Epithelial cell of proximal tubule (primary cell): Measurements from ENCODE around the gene DLX4. TPM values are rescaled to one million over a fixed set of nuclear protein-coding genes. Genes with fewer than 3 reads are reported as not detected.

ENCODE experiments used
- DNase-seq: peaks from one replicate; pipeline ENCODE4 v3.0.0-alpha.2; 2011; ENCODE audit warnings: low read depth
- H3K4me3 ChIP-seq: 2 replicates; pipeline ENCODE4 v1.5.1; 2011; ENCODE audit warnings: low read depth, mild to moderate bottlenecking, low read length
- total RNA-seq: library from RNA; depleted of rRNA; stranded (reverse); fragments of >200 nt; gene quantifications from 2 replicates; pipeline ENCODE4 v1.2.3, GENCODE V29; 2015
- TF ChIP-seq, protein P1 (sequence below): conservative IDR thresholded peaks from 2 replicates; pipeline ENCODE4 v1.5.1; 2012; ENCODE audit warnings: low read depth, mild to moderate bottlenecking, low read length

DLX4 gene
- total RNA-seq, 1 donor from 2014 or later, result not detected

DNA sequence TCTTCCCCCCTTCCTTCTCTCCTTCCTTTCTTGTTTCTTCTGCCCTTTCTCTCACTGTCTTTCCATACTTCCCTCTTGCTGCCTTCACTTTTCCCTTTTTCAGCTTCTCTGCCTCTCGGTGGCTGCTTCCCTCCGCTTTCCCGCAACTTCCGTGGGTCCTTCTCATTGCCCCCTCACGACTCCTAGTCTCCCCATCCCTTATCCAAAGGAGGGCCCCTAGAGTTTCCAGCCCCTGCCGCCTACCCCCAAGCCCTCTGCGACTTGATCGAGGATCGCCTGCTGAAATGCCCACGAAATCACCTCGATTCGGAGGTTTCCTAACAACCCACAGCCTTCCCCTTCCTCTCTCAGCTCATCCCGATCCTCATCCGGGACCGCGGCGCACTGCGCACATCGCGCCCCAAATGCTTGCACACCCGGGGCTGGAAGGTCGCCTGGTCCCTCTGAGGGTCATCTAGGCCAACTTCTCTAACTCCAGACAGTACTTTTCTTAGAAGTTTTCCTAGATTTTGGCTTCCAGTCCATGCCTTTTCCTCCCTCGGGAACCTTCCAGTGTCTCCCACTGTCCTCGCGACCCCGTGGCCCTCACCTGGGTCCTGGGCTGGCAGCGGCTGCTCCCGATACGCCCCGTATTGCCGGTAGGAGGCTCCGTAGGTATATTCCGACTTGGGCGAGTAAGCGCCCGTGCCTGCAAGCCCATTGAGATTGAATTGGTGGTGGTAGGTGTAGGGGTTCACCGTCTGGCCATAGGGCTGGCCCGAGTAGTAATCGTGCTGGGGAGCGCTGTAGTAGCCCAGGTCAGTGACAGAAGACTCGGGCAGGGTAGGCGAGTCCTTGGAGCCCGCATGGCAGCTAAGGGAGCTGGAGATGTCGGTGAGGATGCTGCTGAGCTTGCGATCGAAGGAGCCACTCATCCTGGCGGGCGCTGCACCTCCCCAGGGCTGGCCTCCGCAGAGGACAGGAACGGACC lies 25.4 kb downstream of the DLX4 start:
- DNase-seq, result no peak

DNA sequence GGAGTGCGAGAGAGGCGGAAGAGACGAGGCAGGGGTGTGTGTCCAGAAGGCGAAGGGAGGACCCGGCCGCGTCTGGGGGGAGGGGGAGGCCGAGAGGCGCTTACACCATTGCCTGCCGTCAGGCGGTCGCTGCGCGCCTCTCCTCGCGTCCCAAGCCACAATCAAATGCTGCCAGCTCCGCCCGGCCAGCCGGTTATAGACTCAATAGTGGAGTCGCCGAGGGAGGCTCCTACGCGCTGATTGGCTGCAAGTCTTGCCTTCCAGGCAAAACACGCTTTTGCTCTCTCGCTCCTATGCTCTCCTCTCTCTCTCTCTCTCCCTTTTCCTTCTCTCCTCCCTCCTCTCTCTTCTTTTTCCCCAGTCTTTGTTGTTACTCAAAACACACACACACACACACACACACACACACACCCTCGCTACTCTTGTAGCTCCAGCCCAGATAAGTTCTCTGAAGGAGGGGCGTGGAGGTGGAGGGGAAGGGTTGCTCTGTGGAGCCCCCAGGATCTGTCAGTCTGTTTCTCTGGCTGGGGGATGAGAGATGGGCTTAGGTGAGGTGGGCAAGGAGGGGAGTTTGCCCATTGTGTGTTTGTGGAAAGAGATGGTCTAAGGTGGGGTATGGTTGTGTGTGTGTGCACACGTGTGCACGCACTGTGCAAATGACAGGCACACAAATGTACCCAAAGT lies 26.2 kb downstream of the DLX4 start, which contains the start of gene DLX3:
Gene DLX3, minus strand, starts transcription at position 170 of the 684 bp plus-strand sequence. CDS start 226 bp downstream, outside the sequence.
- H3K4me3 ChIP-seq, result no peak within 1 kb of the TSS
- TF ChIP-seq, protein P1, sequence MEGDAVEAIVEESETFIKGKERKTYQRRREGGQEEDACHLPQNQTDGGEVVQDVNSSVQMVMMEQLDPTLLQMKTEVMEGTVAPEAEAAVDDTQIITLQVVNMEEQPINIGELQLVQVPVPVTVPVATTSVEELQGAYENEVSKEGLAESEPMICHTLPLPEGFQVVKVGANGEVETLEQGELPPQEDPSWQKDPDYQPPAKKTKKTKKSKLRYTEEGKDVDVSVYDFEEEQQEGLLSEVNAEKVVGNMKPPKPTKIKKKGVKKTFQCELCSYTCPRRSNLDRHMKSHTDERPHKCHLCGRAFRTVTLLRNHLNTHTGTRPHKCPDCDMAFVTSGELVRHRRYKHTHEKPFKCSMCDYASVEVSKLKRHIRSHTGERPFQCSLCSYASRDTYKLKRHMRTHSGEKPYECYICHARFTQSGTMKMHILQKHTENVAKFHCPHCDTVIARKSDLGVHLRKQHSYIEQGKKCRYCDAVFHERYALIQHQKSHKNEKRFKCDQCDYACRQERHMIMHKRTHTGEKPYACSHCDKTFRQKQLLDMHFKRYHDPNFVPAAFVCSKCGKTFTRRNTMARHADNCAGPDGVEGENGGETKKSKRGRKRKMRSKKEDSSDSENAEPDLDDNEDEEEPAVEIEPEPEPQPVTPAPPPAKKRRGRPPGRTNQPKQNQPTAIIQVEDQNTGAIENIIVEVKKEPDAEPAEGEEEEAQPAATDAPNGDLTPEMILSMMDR, result no peak
- no peak for DNase-seq

More for the DNA sequence above, 25.4 kb downstream of the DLX4 start:
- TF ChIP-seq, protein P1, result no peak
- no peak overlapping the region for H3K4me3 ChIP-seq

DNA sequence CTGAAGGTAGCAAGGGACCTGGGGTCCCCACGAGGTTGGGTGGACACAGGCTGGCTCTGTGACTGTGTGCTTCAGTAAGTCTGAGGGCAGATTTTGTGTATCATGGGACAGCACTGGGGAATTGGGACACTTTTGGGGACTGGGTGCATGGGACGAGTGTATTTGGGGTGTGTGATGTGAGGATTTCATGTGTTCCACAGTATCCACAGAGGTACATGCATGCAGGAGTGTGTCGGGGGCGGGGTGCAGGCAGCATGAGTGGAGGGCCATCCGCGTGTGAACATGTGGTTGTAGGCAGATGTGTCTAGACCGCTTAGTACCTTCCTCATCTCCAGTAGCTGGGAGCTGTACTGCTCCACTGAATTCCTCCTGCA lies 27.1 kb downstream of the DLX4 start:
- no peak overlapping the region for H3K4me3 ChIP-seq
- no peak for DNase-seq
- TF ChIP-seq, protein P1, result no peak

DNA sequence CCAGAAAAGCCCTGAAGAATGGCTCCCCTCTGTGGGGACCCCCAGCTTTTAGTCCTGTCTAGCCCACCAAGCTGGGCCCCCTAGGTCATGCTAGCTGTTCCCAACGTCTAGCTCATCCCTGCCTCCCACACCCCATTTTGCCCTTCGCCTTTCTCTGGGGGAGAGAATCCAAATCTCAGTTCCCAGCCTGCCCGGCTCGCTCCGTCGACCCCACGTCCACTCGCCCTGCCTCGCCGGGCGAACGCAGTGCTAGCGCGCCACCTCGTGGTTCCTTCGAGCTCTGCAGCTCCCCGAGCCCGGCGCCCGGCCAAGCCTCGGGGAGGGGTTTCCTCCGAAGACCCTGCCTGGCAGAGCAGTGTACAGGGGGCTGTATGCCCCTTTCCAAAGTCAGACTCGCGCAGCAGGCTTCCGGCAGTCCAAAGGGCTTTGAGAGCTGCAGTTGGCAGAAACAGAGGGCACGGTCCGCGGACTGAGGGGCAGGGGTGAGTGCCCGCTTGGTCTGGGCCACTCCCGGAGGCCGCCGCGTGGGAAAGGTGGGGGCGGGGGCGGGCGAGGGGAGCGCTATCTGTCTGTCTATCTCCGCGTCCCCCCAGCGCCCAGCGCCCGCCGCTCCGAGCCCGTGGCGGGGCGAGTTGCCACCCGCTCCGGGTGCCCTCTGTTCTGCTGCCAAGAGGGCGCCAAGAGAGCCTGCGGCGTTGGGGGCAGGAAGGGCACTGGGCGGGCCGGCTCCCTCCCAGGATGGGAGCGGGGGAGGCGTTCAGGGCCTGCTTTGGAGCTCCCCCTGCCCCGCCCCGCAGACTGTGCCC lies 27.7 kb downstream of the DLX4 start:
- TF ChIP-seq, protein P1, result peak; percentile 92
- DNase-seq, result no peak
- H3K4me3 ChIP-seq, result peak overlapping the region; percentile 57

DNA sequence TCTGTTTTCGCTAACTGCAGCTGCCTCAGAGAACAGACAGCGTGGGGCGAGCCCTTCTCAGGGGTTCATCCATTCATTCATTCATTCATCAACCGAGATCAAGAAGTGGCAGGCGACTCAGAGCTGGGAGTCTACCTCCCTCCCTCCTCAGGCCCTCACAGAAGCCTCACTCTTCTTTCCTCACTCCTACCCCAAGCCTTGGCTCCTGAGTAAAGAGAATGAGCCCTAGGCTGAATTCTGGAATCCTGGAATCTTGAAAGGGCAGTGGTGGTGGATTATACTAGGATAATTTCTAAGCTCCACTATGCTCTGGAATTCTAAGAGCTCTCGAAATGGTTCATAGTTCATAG lies 28.3 kb downstream of the DLX4 start:
- peak overlapping the region; percentile 57 for H3K4me3 ChIP-seq
- TF ChIP-seq, protein P1, result no peak

DNA sequence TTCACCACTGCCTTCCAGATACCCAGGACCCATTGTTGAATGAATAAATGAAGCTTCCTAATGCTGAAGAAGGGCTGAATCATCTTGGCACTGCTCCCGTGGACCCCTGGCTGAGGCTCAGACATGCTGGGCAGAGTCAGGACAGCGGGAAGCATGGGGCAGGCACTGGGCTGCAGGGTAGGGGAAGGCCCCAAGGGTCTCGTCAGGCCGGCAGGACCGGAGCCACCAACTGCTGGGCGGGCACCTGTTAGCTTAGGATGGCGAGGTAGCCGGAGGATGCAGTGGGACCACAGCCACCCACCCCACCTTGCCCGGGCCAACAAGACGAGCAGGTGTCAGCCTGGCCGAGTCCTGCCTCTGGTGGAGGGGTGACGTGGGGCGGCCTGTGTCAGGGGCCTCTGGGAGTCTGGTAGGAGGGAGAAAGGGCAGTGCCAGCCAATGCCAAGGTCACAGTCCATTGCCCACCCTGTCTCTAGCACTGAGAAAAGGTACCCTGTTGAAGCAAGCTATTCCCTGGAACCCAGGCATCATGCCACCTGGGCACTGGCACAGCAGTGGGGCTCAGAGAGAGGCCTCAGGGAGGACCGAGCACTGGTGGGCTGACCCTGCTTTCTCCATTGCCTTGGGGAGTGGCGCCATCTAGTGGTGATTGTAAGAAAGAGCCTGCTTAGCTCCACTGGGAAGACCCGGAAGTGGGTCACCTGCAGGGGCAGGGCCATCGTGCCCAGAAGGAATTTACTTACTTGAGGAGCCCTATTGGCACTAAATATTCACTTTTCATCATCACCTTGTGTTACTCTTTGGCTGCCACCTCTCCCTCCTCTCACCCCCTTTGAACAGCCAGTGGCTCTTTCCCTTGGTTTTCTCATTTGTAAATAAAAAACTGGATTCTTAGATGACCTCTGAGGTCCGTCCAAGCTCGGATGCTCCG lies 29.0 kb downstream of the DLX4 start:
- TF ChIP-seq, protein P1, result peak; percentile 93
- peak; percentile 20 for DNase-seq
- H3K4me3 ChIP-seq, result no peak overlapping the region

More for the DNA sequence above, 28.3 kb downstream of the DLX4 start:
- DNase-seq, result no peak
